H9 (cell line): ENCODE measurements around the gene NAA16. TPM values are rescaled to one million over a fixed set of nuclear protein-coding genes. Genes with fewer than 3 reads are reported as not detected.

Experiments
- DNase-seq: peaks from one replicate; pipeline ENCODE4 v3.0.0-alpha.2; 2017
- H2AFZ ChIP-seq: one replicate; pipeline ENCODE4 v1.6.1; 2013; ENCODE audit warnings: mild to moderate bottlenecking, low read length, control low read depth, moderate library complexity
- H2AK5ac ChIP-seq: 2 replicates; pipeline ENCODE4 v1.6.1; 2013; ENCODE audit warnings: low read length, control low read depth, mixed read lengths; ENCODE audit not compliant: insufficient read length
- H2BK120ac ChIP-seq: one replicate; pipeline ENCODE4 v1.6.1; 2013; ENCODE audit warnings: low read depth, mild to moderate bottlenecking, low read length, control low read depth, inconsistent platforms; ENCODE audit not compliant: poor library complexity, severe bottlenecking
- H2BK12ac ChIP-seq: 2 replicates; pipeline ENCODE4 v1.6.1; 2013; ENCODE audit warnings: low read length, control low read depth, mixed read lengths, low read depth; ENCODE audit not compliant: insufficient read length
- H2BK15ac ChIP-seq: 2 replicates; pipeline ENCODE4 v1.6.1; 2013; ENCODE audit warnings: low read depth, low read length, control low read depth
- H2BK20ac ChIP-seq: one replicate; pipeline ENCODE4 v1.6.1; 2013; ENCODE audit warnings: low read depth, mild to moderate bottlenecking, low read length, control low read depth, inconsistent platforms; ENCODE audit not compliant: poor library complexity, severe bottlenecking
- H2BK5ac ChIP-seq: 2 replicates; pipeline ENCODE4 v1.6.1; 2013; ENCODE audit warnings: low read length, control low read depth, mixed read lengths; ENCODE audit not compliant: insufficient read length
- H3K14ac ChIP-seq: 2 replicates; pipeline ENCODE4 v1.6.1; 2013; ENCODE audit warnings: low read length, control low read depth; ENCODE audit not compliant: insufficient read depth
- H3K18ac ChIP-seq: 2 replicates; pipeline ENCODE4 v1.6.1; 2013; ENCODE audit warnings: low read depth, mild to moderate bottlenecking, mixed read lengths, low read length, control low read depth; ENCODE audit not compliant: insufficient read length
- H3K23ac ChIP-seq: 2 replicates; pipeline ENCODE4 v1.6.1; 2013; ENCODE audit warnings: low read length, control low read depth, mixed read lengths, low read depth; ENCODE audit not compliant: insufficient read length
- H3K23me2 ChIP-seq: 2 replicates; pipeline ENCODE4 v1.6.1; 2013; ENCODE audit warnings: low read depth, mild to moderate bottlenecking, mixed read lengths, low read length, control low read depth; ENCODE audit not compliant: insufficient read length, poor library complexity, severe bottlenecking
- H3K27ac ChIP-seq: 2 replicates; pipeline ENCODE4 v1.5.1; 2013; ENCODE audit warnings: low read length, control low read depth, mixed read lengths, low read depth; ENCODE audit not compliant: insufficient read length
- H3K27me3 ChIP-seq: 2 replicates; pipeline ENCODE4 v1.6.1; 2013; ENCODE audit warnings: low read length, control low read depth, inconsistent platforms; ENCODE audit not compliant: insufficient read depth
- H3K4ac ChIP-seq: 2 replicates; pipeline ENCODE4 v1.6.1; 2013; ENCODE audit warnings: low read depth, mild to moderate bottlenecking, control low read depth, inconsistent platforms, low read length, moderate library complexity
- H3K4me1 ChIP-seq: 2 replicates; pipeline ENCODE4 v1.6.1; 2013; ENCODE audit warnings: low read length, control low read depth, inconsistent platforms; ENCODE audit not compliant: insufficient read depth
- H3K4me2 ChIP-seq: 2 replicates; pipeline ENCODE4 v1.6.1; 2013; ENCODE audit warnings: low read length, control low read depth, mixed read lengths; ENCODE audit not compliant: insufficient read length, insufficient read depth
- H3K56ac ChIP-seq: 2 replicates; pipeline ENCODE4 v1.6.1; 2013; ENCODE audit warnings: low read depth, mild to moderate bottlenecking, mixed read lengths, low read length, control low read depth; ENCODE audit not compliant: insufficient read length
- H3K79me1 ChIP-seq: 2 replicates; pipeline ENCODE4 v1.6.1; 2013; ENCODE audit warnings: low read depth, mild to moderate bottlenecking, moderate library complexity, low read length, control low read depth, inconsistent platforms; ENCODE audit not compliant: insufficient read depth, poor library complexity, severe bottlenecking
- H3K79me2 ChIP-seq: 2 replicates; pipeline ENCODE4 v1.6.1; 2013; ENCODE audit warnings: low read length, control low read depth, inconsistent platforms; ENCODE audit not compliant: insufficient read depth
- H3K9ac ChIP-seq: 2 replicates; pipeline ENCODE4 v1.6.1; 2013; ENCODE audit warnings: low read length, control low read depth, mixed read lengths; ENCODE audit not compliant: insufficient read length; ENCODE audit errors: extremely low read depth
- H3K9me3 ChIP-seq: one replicate; pipeline ENCODE4 v1.6.1; 2013; ENCODE audit warnings: low read depth, low read length, inconsistent platforms; ENCODE audit not compliant: control insufficient read depth
- H3T11ph ChIP-seq: one replicate; pipeline ENCODE4 v1.6.1; 2013; ENCODE audit warnings: mild to moderate bottlenecking, low read length, control low read depth, inconsistent platforms
- H4K20me1 ChIP-seq: one replicate; pipeline ENCODE4 v1.6.1; 2013; ENCODE audit not compliant: control insufficient read depth, insufficient read length, insufficient read depth
- H4K5ac ChIP-seq: 2 replicates; pipeline ENCODE4 v1.6.1; 2013; ENCODE audit warnings: low read depth, mild to moderate bottlenecking, mixed read lengths, low read length, control low read depth; ENCODE audit not compliant: insufficient read length
- H4K8ac ChIP-seq: replicated peaks from 2 replicates; pipeline ENCODE4 v1.6.1; 2013; ENCODE audit warnings: low read length, control low read depth, mixed read lengths, low read depth; ENCODE audit not compliant: insufficient read length
- H4K91ac ChIP-seq: 2 replicates; pipeline ENCODE4 v1.6.1; 2013; ENCODE audit warnings: low read depth, mild to moderate bottlenecking, moderate library complexity, mixed read lengths, low read length, control low read depth; ENCODE audit not compliant: insufficient read length
- H3K27ac Mint-ChIP-seq, 3 experiments: 2 replicates in 2 of 3; 3 replicates in 1 of 3; pipeline ENCODE4 v1.8.0; 2020 to 2021; ENCODE audit warnings: mixed read lengths in 3 of 3, mild to moderate bottlenecking in 1 of 3, moderate library complexity in 1 of 3
- H3K27me3 Mint-ChIP-seq: 2 replicates; pipeline ENCODE4 v1.8.0; 2021; ENCODE audit warnings: low read depth, mild to moderate bottlenecking, moderate library complexity, mixed read lengths
- H3K36me3 Mint-ChIP-seq, 3 experiments: 2 replicates in 2 of 3; 3 replicates in 1 of 3; pipeline ENCODE4 v1.8.0; 2020 to 2021; ENCODE audit warnings: low read depth in 3 of 3, mixed read lengths in 3 of 3; ENCODE audit not compliant: insufficient read depth in 1 of 3
- H3K4me1 Mint-ChIP-seq, 2 experiments: 2 replicates each; pipeline ENCODE4 v1.8.0; 2020; ENCODE audit warnings: mixed read lengths in 2 of 2
- H3K4me3 Mint-ChIP-seq, 2 experiments: 2 replicates in 1 of 2; 3 replicates in 1 of 2; pipeline ENCODE4 v1.8.0; 2020 to 2021; ENCODE audit warnings: mild to moderate bottlenecking in 2 of 2, mixed read lengths in 2 of 2, moderate library complexity in 1 of 2
- H3K9me3 Mint-ChIP-seq, 2 experiments: 2 replicates in 1 of 2; 3 replicates in 1 of 2; pipeline ENCODE4 v1.8.0; 2020; ENCODE audit warnings: mild to moderate bottlenecking in 2 of 2, mixed read lengths in 2 of 2, moderate library complexity in 1 of 2
- WGBS: extraction: QIAGEN DNeasy Blood & Tissue Kit; methylation state at CpG from one replicate; pipeline ENCODE4 v1.1.7; 2013; ENCODE audit warnings: missing lambda C conversion rate, low lambda C conversion rate, mixed read lengths; ENCODE audit not compliant: insufficient read length; ENCODE audit errors: extremely low coverage; 5-methylcytosine and 5-hydroxymethylcytosine counted together
- total RNA-seq: library from RNA; stranded (reverse); gene quantifications from 2 replicates; pipeline ENCODE4 v1.2.1, GENCODE V29; 2021
- TF ChIP-seq, protein P1 (sequence below): fragments of 200-600 bp; sonication (generic); conservative IDR thresholded peaks from 3 replicates; pipeline ENCODE4 v1.8.0; 2021; ENCODE audit warnings: antibody characterized with exemption, mild to moderate bottlenecking

NAA16 gene
- total RNA-seq, 1 experiment from 2014 or later: 37.7 TPM

GRCh38 chr13:41386211-41386610 is 75.1 kb downstream of the NAA16 start:
- no peak overlapping the region for H3K23ac ChIP-seq
- peak overlapping the region; percentile 12 for H2BK120ac ChIP-seq
- no peak overlapping the region for H2BK15ac ChIP-seq
- H4K5ac ChIP-seq: no peak overlapping the region
- H2BK20ac ChIP-seq: no peak overlapping the region
- H3K9ac ChIP-seq: no peak overlapping the region
- no peaks in the 10 kb centered on the region for H4K20me1 ChIP-seq
- no peak overlapping the region for H4K8ac ChIP-seq
- H3K18ac ChIP-seq: no peak overlapping the region
- Mint-ChIP-seq H3K36me3 (no peaks in the 10 kb centered on the region; a peak in 1 of 7 replicates), H3K27me3 (peaks cover 6% of the 10 kb centered on the region), H3K9me3 (0 out of 5 replicates have a peak, but pooled peaks cover 0 to 2% of the 10 kb centered on the region in 2 experiments), H3K27ac (no peak overlapping the region), H3K4me1 (no peaks in the 10 kb centered on the region; a peak in 1 of 4 replicates), H3K4me3 (no peak overlapping the region)
- H3K9me3 ChIP-seq: no peaks in the 10 kb centered on the region
- H3K27ac ChIP-seq: no peak overlapping the region
- no peak overlapping the region for H2AFZ ChIP-seq
- H3K56ac ChIP-seq: no peak overlapping the region
- TF ChIP-seq, protein P1, sequence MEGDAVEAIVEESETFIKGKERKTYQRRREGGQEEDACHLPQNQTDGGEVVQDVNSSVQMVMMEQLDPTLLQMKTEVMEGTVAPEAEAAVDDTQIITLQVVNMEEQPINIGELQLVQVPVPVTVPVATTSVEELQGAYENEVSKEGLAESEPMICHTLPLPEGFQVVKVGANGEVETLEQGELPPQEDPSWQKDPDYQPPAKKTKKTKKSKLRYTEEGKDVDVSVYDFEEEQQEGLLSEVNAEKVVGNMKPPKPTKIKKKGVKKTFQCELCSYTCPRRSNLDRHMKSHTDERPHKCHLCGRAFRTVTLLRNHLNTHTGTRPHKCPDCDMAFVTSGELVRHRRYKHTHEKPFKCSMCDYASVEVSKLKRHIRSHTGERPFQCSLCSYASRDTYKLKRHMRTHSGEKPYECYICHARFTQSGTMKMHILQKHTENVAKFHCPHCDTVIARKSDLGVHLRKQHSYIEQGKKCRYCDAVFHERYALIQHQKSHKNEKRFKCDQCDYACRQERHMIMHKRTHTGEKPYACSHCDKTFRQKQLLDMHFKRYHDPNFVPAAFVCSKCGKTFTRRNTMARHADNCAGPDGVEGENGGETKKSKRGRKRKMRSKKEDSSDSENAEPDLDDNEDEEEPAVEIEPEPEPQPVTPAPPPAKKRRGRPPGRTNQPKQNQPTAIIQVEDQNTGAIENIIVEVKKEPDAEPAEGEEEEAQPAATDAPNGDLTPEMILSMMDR: no peak
- WGBS: no CpG with 5 or more reads among the region's 6 CpGs
- H3K4ac ChIP-seq: no peak overlapping the region
- H3K79me1 ChIP-seq: no peaks in the 10 kb centered on the region
- no peak overlapping the region for H3T11ph ChIP-seq
- no peak overlapping the region for H2BK12ac ChIP-seq
- no peaks in the 10 kb centered on the region for H3K79me2 ChIP-seq
- DNase-seq: no peak
- H3K4me2 ChIP-seq: no peak overlapping the region
- H3K14ac ChIP-seq: no peak overlapping the region
- no peaks in the 10 kb centered on the region for H3K27me3 ChIP-seq
- no peaks in the 10 kb centered on the region for H3K4me1 ChIP-seq
- H2AK5ac ChIP-seq: no peak overlapping the region
- H4K91ac ChIP-seq: no peak overlapping the region
- H2BK5ac ChIP-seq: no peak overlapping the region
- H3K23me2 ChIP-seq: no peaks in the 10 kb centered on the region
